ENCODE data around the gene SLC35F3. TPM values are rescaled to one million over a fixed set of nuclear protein-coding genes. Genes with fewer than 3 reads are reported as not detected.

The SLC35F3 gene
- total RNA-seq, 1 experiment from 2014 or later: 3.3 TPM

GRCh38 chr1:234279021-234279420 lies 374.5 kb downstream of the SLC35F3 start:
- H3K27ac Mint-ChIP-seq (ENCODE audit: low read depth, unreplicated experiment): no peak overlapping the region
- ChIA-PET CTCF (interaction anchor here (0.6 to 5.4 kb wide), 3 partner anchors 24 to 142 kb away, joined by 3 to 28 read pairs (median 3); no protein-coding TSS in a partner anchor), POLR2A (no interaction called here)
- TF ChIP-seq CTCF (IDR thresholded peaks at IDR 0.05; ENCODE audit: unreplicated experiment): no peak
- no peaks in the 10 kb centered on the region for H3K4me1 Mint-ChIP-seq (ENCODE audit: insufficient read depth, unreplicated experiment)
- H3K4me3 Mint-ChIP-seq (ENCODE audit: unreplicated experiment): no peak overlapping the region
- DNase-seq (ENCODE audit: unreplicated experiment): no peak
- H3K27me3 Mint-ChIP-seq (ENCODE audit: insufficient read depth, unreplicated experiment): no peaks in the 10 kb centered on the region
- H3K36me3 Mint-ChIP-seq (ENCODE audit: insufficient read depth, unreplicated experiment): no peaks in the 10 kb centered on the region
- no TSS peak for BruUV-seq (replicated peaks)
- H3K9me3 Mint-ChIP-seq (ENCODE audit: unreplicated experiment): no peaks in the 10 kb centered on the region
- intact Hi-C loops (cut with micrococcal nuclease): no loop called here

- no peak for DNase-seq (ENCODE audit: unreplicated experiment)
- no peaks in the 10 kb centered on the region for H3K27me3 Mint-ChIP-seq (ENCODE audit: insufficient read depth, unreplicated experiment)
- intact Hi-C loops (cut with micrococcal nuclease): no loop called here
- no peaks in the 10 kb centered on the region for H3K36me3 Mint-ChIP-seq (ENCODE audit: insufficient read depth, unreplicated experiment)
- BruUV-seq (replicated peaks): no TSS peak
- no peaks in the 10 kb centered on the region for H3K9me3 Mint-ChIP-seq (ENCODE audit: unreplicated experiment)
- CTCF ChIA-PET: interaction anchor here (0.6 to 5.4 kb wide), 3 partner anchors 29 to 163 kb away, joined by 3 to 28 read pairs (median 5); no protein-coding TSS in a partner anchor
- no peak for TF ChIP-seq CTCF (IDR thresholded peaks at IDR 0.05; ENCODE audit: unreplicated experiment)
- POLR2A ChIA-PET: no interaction called here
- no peaks in the 10 kb centered on the region for H3K4me1 Mint-ChIP-seq (ENCODE audit: insufficient read depth, unreplicated experiment)
- H3K27ac Mint-ChIP-seq (ENCODE audit: low read depth, unreplicated experiment): no peak overlapping the region
- no peak overlapping the region for H3K4me3 Mint-ChIP-seq (ENCODE audit: unreplicated experiment)
Measured at GRCh38 chr1:234280500-234280899, 376.0 kb downstream of the SLC35F3 start.

- CTCF ChIA-PET: interaction anchor here (0.6 to 4.8 kb wide), 5 partner anchors 24 to 132 kb away, joined by 3 to 39 read pairs (median 4); no protein-coding TSS in a partner anchor
- BruUV-seq (replicated peaks): no TSS peak
- no peak for TF ChIP-seq CTCF (IDR thresholded peaks at IDR 0.05; ENCODE audit: unreplicated experiment)
- POLR2A ChIA-PET: no interaction called here
- Mint-ChIP-seq H3K27me3 (ENCODE audit: insufficient read depth, unreplicated experiment) (no peaks in the 10 kb centered on the region), H3K36me3 (ENCODE audit: insufficient read depth, unreplicated experiment) (no peaks in the 10 kb centered on the region), H3K9me3 (ENCODE audit: unreplicated experiment) (no peaks in the 10 kb centered on the region), H3K4me3 (ENCODE audit: unreplicated experiment) (no peak overlapping the region), H3K4me1 (ENCODE audit: insufficient read depth, unreplicated experiment) (no peaks in the 10 kb centered on the region), H3K27ac (ENCODE audit: low read depth, unreplicated experiment) (no peak overlapping the region)
- DNase-seq (ENCODE audit: unreplicated experiment): no peak
- intact Hi-C loops (cut with micrococcal nuclease): no loop called here
Measured at GRCh38 chr1:234281826-234282489, 377.5 kb downstream of the SLC35F3 start.

GRCh38 chr1:234286206-234286605 lies 381.7 kb downstream of the SLC35F3 start:
- TF ChIP-seq CTCF (IDR thresholded peaks at IDR 0.05; ENCODE audit: unreplicated experiment): no peak
- Mint-ChIP-seq H3K27ac (ENCODE audit: low read depth, unreplicated experiment) (no peak overlapping the region), H3K9me3 (ENCODE audit: unreplicated experiment) (peaks cover 11% of the 10 kb centered on the region), H3K36me3 (ENCODE audit: insufficient read depth, unreplicated experiment) (no peaks in the 10 kb centered on the region), H3K27me3 (ENCODE audit: insufficient read depth, unreplicated experiment) (no peaks in the 10 kb centered on the region), H3K4me1 (ENCODE audit: insufficient read depth, unreplicated experiment) (no peaks in the 10 kb centered on the region), H3K4me3 (ENCODE audit: unreplicated experiment) (no peak overlapping the region)
- POLR2A ChIA-PET: interaction anchor here (1.8 kb wide), 1 partner anchor 30 kb away, joined by 3 read pairs; no protein-coding TSS in a partner anchor
- intact Hi-C loops (cut with micrococcal nuclease): no loop called here
- CTCF ChIA-PET: interaction anchor here (0.7 to 2.2 kb wide), 7 partner anchors 10 to 153 kb away, joined by 3 to 18 read pairs (median 4); no protein-coding TSS in a partner anchor
- no peak for DNase-seq (ENCODE audit: unreplicated experiment)
- no TSS peak for BruUV-seq (replicated peaks)
